Small intestine (tissue), 7 donors: ENCODE measurements around the gene SLITRK2. TPM values are rescaled to one million over a fixed set of nuclear protein-coding genes. Genes with fewer than 3 reads are reported as not detected.

ENCODE experiments used
- DNase-seq, 2 donors: peaks; one replicate each; pipeline versions ENCODE4 v3.0.0 to v3.0.0-alpha.2; 2013
- FAIRE-seq: peaks from 2 replicates; lab custom pipeline; 2012; peaks lifted over from hg19 to GRCh38; lab: Jason Lieb, UNC
- H3K27ac ChIP-seq, 3 donors: one replicate each; pipeline ENCODE4 v1.5.1; 2013; ENCODE audit warnings: low read length in 2 of 3, mild to moderate bottlenecking in 2 of 3, control low read depth in 1 of 3, inconsistent platforms in 1 of 3, low read depth in 1 of 3, moderate library complexity in 1 of 3
- H3K27me3 ChIP-seq, 3 donors: one replicate each; pipeline ENCODE4 v1.6.1; 2013; ENCODE audit warnings: low read length in 3 of 3, inconsistent platforms in 1 of 3; ENCODE audit not compliant: control insufficient read depth in 3 of 3, insufficient read depth in 3 of 3
- H3K36me3 ChIP-seq, 3 donors: one replicate each; pipeline ENCODE4 v1.6.1; 2013; ENCODE audit warnings: low read length in 3 of 3, inconsistent platforms in 1 of 3, low read depth in 1 of 3, mild to moderate bottlenecking in 1 of 3, moderate library complexity in 1 of 3; ENCODE audit not compliant: control insufficient read depth in 3 of 3, insufficient read depth in 2 of 3
- H3K4me1 ChIP-seq, 3 donors: one replicate each; pipeline ENCODE4 v1.6.1; 2013; ENCODE audit warnings: low read length in 2 of 3, inconsistent platforms in 1 of 3, low read depth in 1 of 3, mild to moderate bottlenecking in 1 of 3, moderate library complexity in 1 of 3; ENCODE audit not compliant: control insufficient read depth in 3 of 3, insufficient read depth in 2 of 3
- H3K4me3 ChIP-seq, 3 donors: one replicate each; pipeline ENCODE4 v1.5.1; 2013; ENCODE audit warnings: low read length in 3 of 3, control low read depth in 1 of 3, inconsistent platforms in 1 of 3, low read depth in 1 of 3, mild to moderate bottlenecking in 1 of 3, moderate library complexity in 1 of 3
- H3K9me3 ChIP-seq, 2 donors: one replicate each; pipeline ENCODE4 v1.6.1; 2013; ENCODE audit warnings: low read depth in 1 of 2, low read length in 1 of 2; ENCODE audit not compliant: control insufficient read depth in 2 of 2, insufficient read depth in 1 of 2
- WGBS, 3 donors: extraction: QIAGEN DNeasy Blood & Tissue Kit; methylation state at CpG; one replicate each; pipeline ENCODE4 v1.1.7; 2013; 5-methylcytosine and 5-hydroxymethylcytosine counted together
- polyA plus RNA-seq, 4 donors: library from polyadenylated mRNA; stranded (reverse) in 3 of 4; unstranded in 1 of 4; fragments of 200-250 nt in 3 of 4; fragments of 120-200 nt in 1 of 4; gene quantifications; one replicate each; pipeline versions ENCODE4 v1.2.1 to v1.2.3, GENCODE V29; 2013
- donor health status: healthy with polysubstance abuse.
- donor health status: control.
- donor health status: control.
- donor health status: Bipolar disorder and iron deficiency.
- donor health status: healthy.

Gene SLITRK2
- polyA plus RNA-seq, 4 donors = 0.19 to 3.2 TPM; not detected in 2

DNA sequence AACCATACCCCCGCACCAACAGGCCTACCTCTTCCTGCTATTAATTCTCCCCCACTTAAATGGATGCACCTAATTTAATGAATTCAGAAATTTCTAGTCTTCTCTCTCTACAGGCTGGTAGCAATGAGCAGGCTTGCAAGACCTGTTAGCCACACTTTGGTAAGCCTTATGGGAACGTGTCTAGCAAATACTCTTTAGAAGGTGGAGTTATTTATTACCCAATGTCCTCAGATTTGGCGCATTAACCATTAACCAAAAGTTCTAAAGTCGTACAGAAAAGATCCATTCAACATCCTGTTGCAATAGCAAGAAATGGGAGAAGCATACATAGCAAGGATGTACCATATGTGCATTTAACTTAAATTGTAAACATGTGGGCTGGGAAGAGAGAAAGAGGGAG lies 47.5 kb downstream of the SLITRK2 start:
- WGBS, 3 donors = 28 to 53% (median 31%) methylated on average over 4 of the region's 4 CpGs
- Histone ChIP-seq H3K36me3 (no peaks in the 10 kb centered on the region), H3K27me3 (no peaks in the 10 kb centered on the region), H3K4me1 (peaks cover 0 to 3% (median 0%) of the 10 kb centered on the region in 3 donors), H3K4me3 (no peak overlapping the region), H3K9me3 (no peaks in the 10 kb centered on the region), H3K27ac (no peak overlapping the region)
- no peak for FAIRE-seq
- peak; percentile 0 to 46 for DNase-seq
